HepG2 (cell line): ENCODE measurements around the gene NACC2. TPM values are rescaled to one million over a fixed set of nuclear protein-coding genes. Genes with fewer than 3 reads are reported as not detected.

Source experiments
- BATF2 ChIP-seq: sonication (generic); formaldehyde crosslinking; IDR thresholded peaks from 2 replicates; pipeline ENCODE4 v1.8.0; 2022; ENCODE audit warnings: mild to moderate bottlenecking, missing genetic modification reagents, moderate library complexity
- CBFB ChIP-seq: sonication (generic); formaldehyde crosslinking; IDR thresholded peaks from 2 replicates; pipeline ENCODE4 v1.4.0; 2020; ENCODE audit warnings: missing genetic modification reagents
- GABPB1 ChIP-seq: IDR thresholded peaks from 2 replicates; pipeline ENCODE4 v1.6.1; 2016; ENCODE audit warnings: mild to moderate bottlenecking, missing genetic modification reagents, moderate library complexity, missing compliant biosample characterization
- KIAA2018 ChIP-seq: sonication (generic); formaldehyde crosslinking; IDR thresholded peaks from 2 replicates; pipeline ENCODE4 v1.5.0; 2020; ENCODE audit warnings: mild to moderate bottlenecking, missing genetic modification reagents, borderline replicate concordance
- KLF9 ChIP-seq: IDR thresholded peaks from 2 replicates; pipeline ENCODE4 v1.6.1; 2016; ENCODE audit warnings: low read depth
- MLLT10 ChIP-seq: sonication (generic); formaldehyde crosslinking; IDR thresholded peaks from 2 replicates; pipeline ENCODE4 v1.4.0; 2020; ENCODE audit warnings: missing genetic modification reagents
- MYPOP ChIP-seq: sonication (generic); formaldehyde crosslinking; IDR thresholded peaks from 2 replicates; pipeline ENCODE4 v1.8.1; 2023; ENCODE audit warnings: mild to moderate bottlenecking, moderate library complexity, missing genetic modification reagents
- NONO ChIP-seq, 2 experiments: fragments of 450-650 bp in 1 of 2; sonication (generic) in 1 of 2; formaldehyde crosslinking in 1 of 2; IDR thresholded peaks in 1 of 2; conservative IDR thresholded peaks in 1 of 2; 2 replicates each; pipeline versions ENCODE4 v1.6.1 to v1.8.0; 2017 to 2022; ENCODE audit warnings: mild to moderate bottlenecking in 1 of 2, missing genetic modification reagents in 1 of 2, moderate library complexity in 1 of 2
- NR2C2 ChIP-seq: sonication (generic); formaldehyde crosslinking; IDR thresholded peaks from 2 replicates; pipeline ENCODE4 v1.4.0; 2020; ENCODE audit warnings: missing genetic modification reagents, mild to moderate bottlenecking, moderate library complexity, borderline replicate concordance
- POLR2A ChIP-seq, 2 experiments: IDR thresholded peaks; 2 replicates each; pipeline ENCODE4 v1.6.1; 2011; ENCODE audit warnings: low read depth in 2 of 2, low read length in 2 of 2, mild to moderate bottlenecking in 1 of 2, moderate library complexity in 1 of 2; ENCODE audit not compliant: insufficient read depth in 1 of 2
- SALL2 ChIP-seq: sonication (generic); formaldehyde crosslinking; IDR thresholded peaks from 2 replicates; pipeline ENCODE4 v1.8.1; 2023; ENCODE audit warnings: mild to moderate bottlenecking, missing genetic modification reagents, inconsistent platforms
- SAP130 ChIP-seq: IDR thresholded peaks from 2 replicates; pipeline ENCODE4 v1.6.1; 2016; ENCODE audit warnings: low read depth
- SP2 ChIP-seq: sonication (generic); formaldehyde crosslinking; IDR thresholded peaks from 2 replicates; pipeline ENCODE4 v1.5.1; 2020; ENCODE audit warnings: mild to moderate bottlenecking, missing genetic modification reagents
- YEATS4 ChIP-seq: sonication (generic); formaldehyde crosslinking; IDR thresholded peaks from 2 replicates; pipeline ENCODE4 v1.4.0; 2020; ENCODE audit warnings: missing genetic modification reagents, borderline replicate concordance
- ZMYM3 ChIP-seq: sonication (generic); formaldehyde crosslinking; IDR thresholded peaks from 2 replicates; pipeline ENCODE4 v1.5.1; 2020; ENCODE audit warnings: mild to moderate bottlenecking, missing genetic modification reagents
- ZNF562 ChIP-seq: sonication (generic); formaldehyde crosslinking; IDR thresholded peaks from 2 replicates; pipeline ENCODE4 v1.8.0; 2022; ENCODE audit warnings: missing genetic modification reagents, borderline replicate concordance
- ZNF570 ChIP-seq: sonication (generic); formaldehyde crosslinking; IDR thresholded peaks from 2 replicates; pipeline ENCODE4 v1.4.0; 2020; ENCODE audit warnings: mild to moderate bottlenecking, missing genetic modification reagents, borderline replicate concordance
- ZNF615 ChIP-seq: sonication (generic); formaldehyde crosslinking; IDR thresholded peaks from 2 replicates; pipeline ENCODE4 v1.5.0; 2020; ENCODE audit warnings: mild to moderate bottlenecking, missing genetic modification reagents, borderline replicate concordance
- ZNF652 ChIP-seq: IDR thresholded peaks from 2 replicates; pipeline ENCODE4 v1.6.1; 2016; ENCODE audit warnings: low read depth, borderline replicate concordance
- ZSCAN30 ChIP-seq: sonication (generic); formaldehyde crosslinking; IDR thresholded peaks from 2 replicates; pipeline ENCODE4 v1.5.0; 2020; ENCODE audit warnings: mild to moderate bottlenecking, missing genetic modification reagents
- polyA plus RNA-seq, 8 experiments: library from polyadenylated mRNA; depleted of rRNA in 3 of 8; stranded (reverse) in 7 of 8; unstranded in 1 of 8; fragments of >200 nt; fragmentation: Illumina TruSeq in 4 of 8; extraction: Trizol in 4 of 8; gene quantifications; 2 replicates each; pipeline versions ENCODE4 v1.2.1 to v1.2.3, GENCODE V29; 2011 to 2016; ENCODE audit warnings: low read depth in 4 of 8, missing spikeins in 1 of 8, mixed read lengths in 1 of 8; ENCODE audit not compliant: insufficient read depth in 1 of 8
- total RNA-seq, 5 experiments: library from RNA; depleted of rRNA; stranded (reverse); fragments of >200 nt; fragmentation: Illumina TruSeq; extraction: Trizol; gene quantifications; 2 replicates each; pipeline ENCODE4 v1.2.3, GENCODE V29; 2016; ENCODE audit warnings: low read depth in 1 of 5

The NACC2 gene
- total and polyA plus RNA-seq, 2 of the 13 experiments (the other 11 are each of a cell fraction or from before 2014, with no cell fraction given), result 5.9 to 12.3 TPM

GRCh38 chr9:135971892-135972291, 123.2 kb downstream of the NACC2 start (continued):
- TF ChIP-seq KIAA2018 (CRISPR knock-in tag) (0 out of 2 replicates have a peak, but pooled peaks have one; percentile 62), SALL2 (CRISPR knock-in tag) (peak; percentile 99), SAP130 (CRISPR knock-in tag) (peak; percentile 100), GABPB1 (peak; percentile 77), ZNF570 (peak; percentile 97), MYPOP (peak; percentile 96), BATF2 (CRISPR knock-in tag) (peak; percentile 97), ZMYM3 (peak; percentile 47; the same call in 1 of the 2 replicates), YEATS4 (CRISPR knock-in tag) (peak; percentile 74; the same call in 1 of the 2 replicates), ZNF615 (CRISPR knock-in tag) (peak; percentile 99), NONO (IDR thresholded peaks at IDR 0.05) (no peak), NONO (CRISPR knock-in tag; conservative IDR thresholded peaks at IDR 0.05) (no peak), MLLT10 (CRISPR knock-in tag) (no peak), KLF9 (peak; percentile 97; the same call in 1 of the 2 replicates), ZSCAN30 (CRISPR knock-in tag) (peak; percentile 98), CBFB (peak; percentile 76), POLR2A (IDR thresholded peaks at IDR 0.05; ENCODE audit: insufficient read depth in 1 of 2, low read depth in 2 of 2, low read length in 2 of 2) (no peak), NR2C2 (CRISPR knock-in tag) (peak; percentile 57), ZNF652 (CRISPR knock-in tag) (peak; percentile 60), SP2 (peak; percentile 66), ZNF562 (CRISPR knock-in tag) (peak; percentile 56; the same call in 1 of the 2 replicates)
